Heart left ventricle (tissue), 16 donors: ENCODE results near the gene CNTNAP5. TPM values are rescaled to one million over a fixed set of nuclear protein-coding genes. Genes with fewer than 3 reads are reported as not detected.

Source experiments
- ATAC-seq, 4 donors: fragments of 200-7000 bp; cut with Tn5 transposase; one replicate each; pipeline ENCODE4 v1.9.1; 2020 to 2022; ENCODE audit warnings: moderate library complexity in 4 of 4, mild to moderate bottlenecking in 3 of 4, moderate number of reproducible peaks in 1 of 4
- DNase-seq, 5 donors: peaks; one replicate each; pipeline ENCODE4 v3.0.0-alpha.2; 2020
- H3K27ac ChIP-seq, 12 donors: fragments of 200-600 bp; sonication (generic) in 4 of 12; one replicate each; pipeline versions ENCODE4 v1.5.0 to v1.8.0; 2016 to 2022; ENCODE audit warnings: mild to moderate bottlenecking in 2 of 12
- H3K27me3 ChIP-seq, 9 donors: fragments of 200-600 bp; sonication (generic) in 2 of 9; one replicate each; pipeline versions ENCODE4 v1.5.1 to v1.8.0; 2016 to 2022; ENCODE audit warnings: mild to moderate bottlenecking in 3 of 9
- H3K36me3 ChIP-seq, 9 donors: fragments of 200-600 bp; sonication (generic) in 2 of 9; one replicate each; pipeline versions ENCODE4 v1.5.0 to v1.8.0; 2018 to 2022; ENCODE audit warnings: mild to moderate bottlenecking in 2 of 9
- H3K4me1 ChIP-seq, 12 donors: fragments of 200-600 bp; sonication (generic) in 4 of 12; one replicate each; pipeline versions ENCODE4 v1.5.0 to v1.8.0; 2016 to 2022; ENCODE audit warnings: mild to moderate bottlenecking in 3 of 12
- H3K4me3 ChIP-seq, 12 donors: fragments of 200-600 bp; sonication (generic) in 4 of 12; one replicate each; pipeline versions ENCODE4 v1.5.0 to v1.8.0; 2017 to 2022; ENCODE audit warnings: mild to moderate bottlenecking in 9 of 12, moderate library complexity in 4 of 12
- H3K9me3 ChIP-seq, 12 donors: fragments of 200-600 bp; sonication (generic) in 4 of 12; one replicate each; pipeline versions ENCODE4 v1.5.0 to v1.8.0; 2016 to 2022; ENCODE audit warnings: mild to moderate bottlenecking in 1 of 12
- POLR2A ChIP-seq, 2 donors: fragments of 450-650 bp; IDR thresholded peaks; one replicate each; pipeline ENCODE4 v1.6.1; 2017; ENCODE audit warnings: antibody characterized with exemption in 2 of 2, mild to moderate bottlenecking in 2 of 2, moderate library complexity in 2 of 2
- WGBS, 4 donors: extraction: QIAGEN DNeasy Blood & Tissue Kit in 2 of 4; methylation state at CpG; one replicate each; pipeline versions ENCODE4 v1.1.5 to v1.1.7; 2013 to 2018; 5-methylcytosine and 5-hydroxymethylcytosine counted together
- intact Hi-C, 10 donors: fragments of 100-400 bp; cut with DNase I; formaldehyde crosslinking; loops; one replicate each; pipeline versions ENCODE4 v1.11.1 to v1.14.2; 2022
- polyA plus RNA-seq, 2 donors: library from polyadenylated mRNA; stranded (reverse); fragments of 200-250 nt; gene quantifications; one replicate each; pipeline ENCODE4 v1.2.3, GENCODE V29; 2013
- total RNA-seq, 9 donors: library from RNA; depleted of rRNA in 2 of 9; stranded (reverse); fragments of >200 nt in 2 of 9; fragmentation: NEBNext Ultra II Directional in 3 of 9; extraction: Animal tissue kit (Norgen Biotek cat#: 25700) in 3 of 9; gene quantifications; one replicate each; pipeline versions ENCODE4 v1.1.0 to v1.2.4, GENCODE V29; 2016 to 2023
- TF ChIP-seq, protein P1 (sequence below), 12 donors: fragments of 200-600 bp; sonication (generic) in 4 of 12; IDR thresholded peaks; one replicate each; pipeline versions ENCODE4 v1.5.0 to v1.8.0; 2018 to 2022; ENCODE audit warnings: antibody characterized with exemption in 12 of 12, mild to moderate bottlenecking in 5 of 12
- donor health status: ischemic (EF 13 %, LVEDD 7.1; RV severe dilation, severe dysfunction).
- donor health status: healthy with polysubstance abuse.
- donor health status: DM: no; HTN: yes; CAD: no.
- donor health status: DM: no; HTN: no; CAD: no.
- donor health status: ischemic (EF 25% LVEDD 6.9; RV normal size, moderate dysfunction).
- donor health status: ischemic (EF 25% LVEDD 5.7; RV mildly dilated, moderate dysfunction).
- donor health status: healthy.
- donor health status: DM: yes; HTN: yes; CAD: no.
- donor health status: ischemic (EF 35%, LVEDD 5.7; RV mildly dilated, moderate dysfunction).
- donor health status: nonischemic (EF 11% LVEDD 7.7; RV severe dilation, severe dysfunction).
- donor health status: DM: yes; HTN: yes; CAD: no.
- donor health status: PGD.
- donor health status: ischemic (EF 29% LVEDD 5.4; RV normal size, mild dysfunction).
- donor health status: nonischemic (EF 23%, LVEDD 6.1; RV moderate dilation, normal function).

The CNTNAP5 gene
- total and polyA plus RNA-seq, 11 donors = not detected

DNA sequence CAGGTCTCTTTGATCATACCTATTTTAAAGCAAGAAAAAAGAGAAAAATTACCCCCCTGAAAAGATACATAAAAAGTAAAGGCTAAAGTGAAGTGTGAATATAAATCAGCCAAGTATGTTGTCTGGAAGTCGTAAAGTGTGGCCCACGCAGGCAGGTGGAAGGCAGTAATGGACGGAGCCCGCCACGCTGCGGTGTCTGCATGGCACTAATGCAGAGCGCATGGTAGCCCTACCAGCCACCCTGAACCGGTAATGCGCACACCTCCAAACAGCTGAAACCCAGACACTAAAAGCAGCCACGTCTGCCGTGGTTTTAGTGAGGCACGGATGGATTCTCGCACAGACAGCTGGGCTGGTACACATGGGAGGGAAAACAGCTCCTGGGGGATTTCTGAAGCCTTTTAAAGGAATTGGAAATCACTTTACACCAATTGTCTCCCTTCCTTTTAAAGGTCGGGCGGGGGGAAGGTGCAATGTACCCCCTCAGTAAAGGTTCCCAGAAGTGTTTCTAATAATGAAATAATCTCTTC is 615.2 kb downstream of the CNTNAP5 start:
- no peak for ATAC-seq
- intact Hi-C loops = no loop called here
- TF ChIP-seq, protein P1, sequence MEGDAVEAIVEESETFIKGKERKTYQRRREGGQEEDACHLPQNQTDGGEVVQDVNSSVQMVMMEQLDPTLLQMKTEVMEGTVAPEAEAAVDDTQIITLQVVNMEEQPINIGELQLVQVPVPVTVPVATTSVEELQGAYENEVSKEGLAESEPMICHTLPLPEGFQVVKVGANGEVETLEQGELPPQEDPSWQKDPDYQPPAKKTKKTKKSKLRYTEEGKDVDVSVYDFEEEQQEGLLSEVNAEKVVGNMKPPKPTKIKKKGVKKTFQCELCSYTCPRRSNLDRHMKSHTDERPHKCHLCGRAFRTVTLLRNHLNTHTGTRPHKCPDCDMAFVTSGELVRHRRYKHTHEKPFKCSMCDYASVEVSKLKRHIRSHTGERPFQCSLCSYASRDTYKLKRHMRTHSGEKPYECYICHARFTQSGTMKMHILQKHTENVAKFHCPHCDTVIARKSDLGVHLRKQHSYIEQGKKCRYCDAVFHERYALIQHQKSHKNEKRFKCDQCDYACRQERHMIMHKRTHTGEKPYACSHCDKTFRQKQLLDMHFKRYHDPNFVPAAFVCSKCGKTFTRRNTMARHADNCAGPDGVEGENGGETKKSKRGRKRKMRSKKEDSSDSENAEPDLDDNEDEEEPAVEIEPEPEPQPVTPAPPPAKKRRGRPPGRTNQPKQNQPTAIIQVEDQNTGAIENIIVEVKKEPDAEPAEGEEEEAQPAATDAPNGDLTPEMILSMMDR (IDR thresholded peaks at IDR 0.05) = no peak
- no peak for TF ChIP-seq POLR2A (IDR thresholded peaks at IDR 0.05)

DNA sequence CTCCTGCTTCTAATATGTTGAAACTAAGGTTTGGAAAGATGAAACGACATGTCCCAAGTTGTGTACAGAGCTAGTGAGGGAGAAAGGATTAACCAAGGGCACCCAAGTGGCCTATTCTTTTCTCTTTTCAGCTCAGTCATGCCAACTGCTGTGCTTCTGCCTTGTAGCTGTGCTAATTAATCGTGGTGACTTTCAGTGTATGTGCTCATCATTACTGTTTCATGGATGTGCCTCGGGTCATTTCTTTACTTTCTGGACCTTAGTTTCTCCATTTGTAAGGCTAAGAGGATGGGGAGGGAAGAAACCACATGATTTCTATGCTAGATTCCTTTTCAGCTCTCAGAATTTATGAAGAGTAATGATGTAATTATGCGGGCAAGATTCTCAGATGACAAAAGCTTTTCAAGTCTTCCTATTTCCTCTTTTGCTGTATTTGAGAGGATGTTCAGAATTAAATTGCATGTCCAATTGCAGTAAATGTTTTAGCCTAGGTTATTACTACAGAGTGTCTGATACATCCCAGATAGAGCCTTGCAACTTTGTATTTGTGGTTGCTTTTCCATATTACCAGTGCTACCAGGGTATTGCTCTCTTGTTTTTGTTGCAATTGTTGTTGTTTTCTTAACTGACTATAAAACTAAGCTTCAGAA is 621.2 kb downstream of the CNTNAP5 start:
- no peaks in the 10 kb centered on the region for H3K4me1 ChIP-seq
- ATAC-seq = no peak
- no peak for DNase-seq
- no peaks in the 10 kb centered on the region for H3K36me3 ChIP-seq
- intact Hi-C loops = no loop called here
- TF ChIP-seq, protein P1 (IDR thresholded peaks at IDR 0.05) = no peak
- no peak for TF ChIP-seq POLR2A (IDR thresholded peaks at IDR 0.05)
- H3K4me3 ChIP-seq = no peak overlapping the region
- H3K27me3 ChIP-seq = no peaks in the 10 kb centered on the region
- no peak overlapping the region for H3K27ac ChIP-seq
- no peaks in the 10 kb centered on the region for H3K9me3 ChIP-seq
- WGBS, 4 donors = 73 to 83% (median 77%) methylated on average over 4 of the region's 4 CpGs

More for the DNA sequence above, 615.2 kb downstream of the CNTNAP5 start:
- H3K9me3 ChIP-seq = no peaks in the 10 kb centered on the region
- no peaks in the 10 kb centered on the region for H3K4me1 ChIP-seq
- DNase-seq = no peak
- WGBS, 4 donors = 92 to 93% (median 93%) methylated on average over 15 of the region's 15 CpGs
- H3K27me3 ChIP-seq = no peaks in the 10 kb centered on the region
- no peak overlapping the region for H3K4me3 ChIP-seq
- H3K27ac ChIP-seq = no peak overlapping the region
- H3K36me3 ChIP-seq = no peaks in the 10 kb centered on the region

DNA sequence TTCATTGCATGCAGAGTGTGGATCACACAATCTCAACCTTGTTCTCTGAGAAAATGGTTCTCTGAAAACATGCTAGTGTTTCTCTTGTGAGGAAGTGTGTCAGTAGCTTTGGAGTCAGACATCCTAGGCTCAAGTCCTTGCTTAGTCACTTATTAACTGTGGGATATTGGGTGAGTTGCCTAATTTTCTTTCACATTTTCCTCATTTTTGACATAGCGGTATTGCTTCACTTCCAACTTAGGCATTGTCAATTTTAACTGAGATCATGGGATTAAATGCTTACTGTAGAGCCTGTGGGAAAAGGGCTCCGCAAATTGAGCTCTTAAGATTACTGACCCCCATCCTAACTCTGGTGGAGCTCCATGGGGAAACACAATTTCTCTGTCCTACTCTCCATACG is 622.2 kb downstream of the CNTNAP5 start:
- no peak for ATAC-seq
- DNase-seq = no peak
- Histone ChIP-seq H3K4me1 (no peaks in the 10 kb centered on the region), H3K36me3 (no peaks in the 10 kb centered on the region), H3K4me3 (no peak overlapping the region), H3K27ac (no peak overlapping the region), H3K9me3 (no peaks in the 10 kb centered on the region), H3K27me3 (no peaks in the 10 kb centered on the region)
- TF ChIP-seq, protein P1 (IDR thresholded peaks at IDR 0.05) = no peak
- no peak for TF ChIP-seq POLR2A (IDR thresholded peaks at IDR 0.05)
- WGBS, 4 donors = 92 to 96% (median 94%) methylated on average over 3 of the region's 3 CpGs
- intact Hi-C loops = no loop called here

DNA sequence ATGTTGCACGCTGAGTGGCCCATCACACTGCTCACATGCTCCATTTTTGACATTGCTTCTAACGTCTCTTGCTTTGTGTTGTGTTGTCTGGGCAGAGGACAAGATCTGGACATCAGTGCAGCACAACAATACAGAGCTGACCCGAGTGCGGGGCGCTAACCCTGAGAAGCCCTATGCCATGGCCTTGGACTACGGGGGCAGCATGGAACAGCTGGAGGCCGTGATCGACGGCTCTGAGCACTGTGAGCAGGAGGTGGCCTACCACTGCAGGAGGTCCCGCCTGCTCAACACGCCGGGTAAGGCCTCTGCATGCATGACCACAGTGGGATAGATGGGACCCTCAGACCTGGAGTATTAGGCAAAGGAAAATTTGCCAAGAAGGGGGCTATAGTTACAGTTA is 622.6 kb downstream of the CNTNAP5 start:
- Histone ChIP-seq H3K4me3 (no peak overlapping the region), H3K4me1 (no peaks in the 10 kb centered on the region), H3K36me3 (no peaks in the 10 kb centered on the region), H3K9me3 (no peaks in the 10 kb centered on the region), H3K27me3 (no peaks in the 10 kb centered on the region), H3K27ac (no peak overlapping the region)
- intact Hi-C loops = no loop called here
- DNase-seq = no peak
- TF ChIP-seq, protein P1 (IDR thresholded peaks at IDR 0.05) = no peak
- no peak for TF ChIP-seq POLR2A (IDR thresholded peaks at IDR 0.05)
- 87 to 89% (median 89%) methylated on average over 12 of the region's 12 CpGs for WGBS, 4 donors
- no peak for ATAC-seq
